NCI-H345 treated with DMSO at 0.1 percent for 48 hours (cell line): ENCODE data around the gene PHKA1.
"Not testable (repeated sequence)": the region's sequence is repeated elsewhere in the genome, so short reads cannot be mapped to it uniquely, and the experiment has no call there.

Source experiments
- DNase-seq: peaks from one replicate; lab custom pipeline; 2025; ENCODE audit not compliant: unreplicated experiment; lab: John Stamatoyannopoulos, UW

Gene PHKA1

DNA sequence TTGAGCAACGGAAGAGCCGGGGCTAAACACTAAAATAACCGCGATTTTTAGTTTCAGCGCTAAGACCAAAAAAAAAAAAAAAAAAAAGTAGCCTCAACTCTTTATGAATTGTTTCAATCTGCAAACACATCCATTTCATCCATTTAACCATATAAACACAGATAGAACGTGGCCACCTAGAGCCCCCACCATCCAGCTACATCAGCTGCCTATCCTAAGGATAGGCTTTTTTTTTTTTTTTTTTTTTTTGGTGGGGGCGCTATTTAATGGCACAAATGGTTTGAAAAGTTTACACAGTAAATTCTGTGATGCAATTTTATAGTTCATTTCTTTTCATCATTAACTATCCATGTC lies 141.0 kb downstream of the PHKA1 start:
- DNase-seq, result no peak

DNA sequence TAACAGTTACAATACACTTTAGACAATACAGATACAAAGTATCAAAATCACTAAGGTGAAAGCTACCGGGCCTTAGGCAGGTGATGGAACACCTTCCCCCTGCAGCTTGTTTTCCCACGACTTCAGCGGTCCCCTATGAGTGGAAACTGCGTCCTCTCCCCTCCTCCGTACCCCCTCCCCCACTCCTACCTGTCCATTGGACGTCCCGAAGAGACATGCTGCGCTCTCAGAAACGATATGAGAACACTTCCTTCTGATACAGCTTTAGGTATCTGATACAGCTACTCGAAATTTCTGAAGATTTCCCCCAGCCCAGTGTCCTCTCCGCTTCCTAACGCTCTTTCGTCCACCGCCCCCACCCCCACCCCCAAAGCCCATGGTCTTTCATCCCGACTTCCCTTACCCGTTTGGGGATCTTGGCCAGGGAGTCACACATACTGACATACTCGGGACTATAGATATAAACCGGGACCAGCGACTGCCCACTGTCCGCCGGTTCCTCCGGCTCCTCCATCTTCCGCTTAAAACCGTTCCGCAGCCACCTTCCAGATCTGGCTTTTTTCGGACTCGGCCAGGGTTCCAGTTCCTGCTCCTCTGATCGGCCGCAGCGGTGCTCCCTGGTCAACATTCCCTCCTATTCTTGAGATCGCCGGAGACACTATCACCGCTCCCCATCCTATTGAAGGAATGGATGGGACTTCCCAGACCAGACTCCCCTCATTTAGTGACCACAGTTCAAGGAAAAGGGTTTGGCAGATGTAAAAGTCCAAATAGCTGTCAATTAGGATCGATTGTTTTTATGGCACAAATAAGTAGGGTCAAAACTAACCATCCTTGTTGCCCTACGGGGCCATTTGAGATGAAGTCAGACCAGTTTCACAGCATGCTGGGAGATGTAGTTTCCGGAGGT lies 141.6 kb downstream of the PHKA1 start, which contains the start of gene HDAC8:
HDAC8 (minus strand) TSS at position 596 of the 910 bp plus-strand sequence; CDS start at position 514, 82 bp downstream.
- DNase-seq, result peak; percentile 71

GRCh38 chrX:72569786-72570185 lies 144.3 kb downstream of the PHKA1 start:
- no peak for DNase-seq

- DNase-seq, result no peak
Observed at GRCh38 chrX:72568406-72569092, 145.6 kb downstream of the PHKA1 start.

DNA sequence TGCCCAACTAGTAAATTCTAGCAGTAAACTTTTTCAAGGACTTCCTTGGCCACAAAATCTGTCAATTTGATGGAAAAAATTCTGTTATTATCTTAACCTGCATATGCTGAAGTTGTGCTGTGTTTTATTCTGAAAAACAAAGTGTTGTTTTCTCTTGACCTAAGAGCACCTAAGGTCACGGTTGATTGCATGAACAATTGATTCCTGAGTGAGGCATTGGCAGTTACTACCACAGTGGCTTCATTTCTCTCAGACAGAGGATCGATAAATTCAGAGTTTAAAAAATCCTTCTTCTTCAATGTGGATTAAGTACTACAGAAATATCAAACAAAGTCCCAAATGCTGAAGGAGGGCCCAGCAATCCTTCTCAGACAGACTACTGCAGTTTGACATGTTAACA lies 147.7 kb downstream of the PHKA1 start:
- no peak for DNase-seq

DNA sequence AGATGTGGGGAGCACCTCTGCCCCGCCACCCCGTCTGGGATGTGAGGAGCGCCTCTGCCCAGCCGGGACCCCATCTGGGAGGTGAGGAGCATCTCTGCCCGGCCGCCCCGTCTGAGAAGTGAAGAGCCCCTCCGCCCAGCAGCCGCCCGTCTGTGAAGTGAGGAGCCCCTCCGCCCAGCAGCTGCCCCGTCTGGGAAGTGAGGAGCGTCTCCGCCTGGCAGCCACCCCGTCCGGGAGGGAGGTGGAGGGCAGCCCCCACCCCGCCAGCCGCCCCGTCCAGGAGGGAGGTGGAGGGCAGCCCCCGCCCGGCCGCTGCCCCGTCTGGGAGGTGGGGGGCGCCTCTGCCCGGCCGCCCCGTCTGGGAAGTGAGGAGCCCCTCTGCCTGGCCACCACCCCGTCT lies 154.5 kb downstream of the PHKA1 start:
- DNase-seq, result not testable (repeated sequence)

DNA sequence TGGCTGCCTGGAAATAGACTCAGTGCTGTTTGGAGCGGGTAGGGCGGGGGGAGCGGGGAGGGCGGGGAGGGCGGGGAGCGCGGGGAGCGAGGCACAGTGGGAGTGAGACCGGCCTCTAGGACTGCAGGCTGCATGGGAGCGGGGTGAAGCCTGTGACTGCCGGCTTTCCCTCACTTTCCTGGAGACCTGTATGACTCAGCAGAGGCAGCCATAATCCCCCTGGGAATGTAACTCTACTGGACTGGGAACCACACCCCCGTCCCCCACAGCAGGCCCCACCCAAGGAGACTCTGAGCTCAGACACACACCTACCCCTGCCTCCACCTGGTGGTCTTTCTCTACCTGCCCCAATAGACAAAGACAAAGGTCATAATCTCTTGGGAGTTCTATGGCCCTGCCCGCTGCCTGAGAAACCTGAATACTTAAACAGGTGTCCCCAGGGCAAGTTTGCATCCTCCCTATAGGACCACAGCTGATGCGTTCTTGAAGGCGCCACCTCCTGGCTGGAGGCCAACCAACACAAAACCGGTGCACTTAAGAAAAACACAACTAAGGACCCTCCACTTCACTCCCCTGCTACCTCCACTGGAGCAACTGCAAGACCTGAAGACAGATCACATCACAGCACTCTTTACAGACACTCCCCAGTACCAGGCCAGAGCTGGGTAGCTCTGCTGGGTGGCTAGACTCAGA lies 159.5 kb downstream of the PHKA1 start:
- no peak for DNase-seq

DNA sequence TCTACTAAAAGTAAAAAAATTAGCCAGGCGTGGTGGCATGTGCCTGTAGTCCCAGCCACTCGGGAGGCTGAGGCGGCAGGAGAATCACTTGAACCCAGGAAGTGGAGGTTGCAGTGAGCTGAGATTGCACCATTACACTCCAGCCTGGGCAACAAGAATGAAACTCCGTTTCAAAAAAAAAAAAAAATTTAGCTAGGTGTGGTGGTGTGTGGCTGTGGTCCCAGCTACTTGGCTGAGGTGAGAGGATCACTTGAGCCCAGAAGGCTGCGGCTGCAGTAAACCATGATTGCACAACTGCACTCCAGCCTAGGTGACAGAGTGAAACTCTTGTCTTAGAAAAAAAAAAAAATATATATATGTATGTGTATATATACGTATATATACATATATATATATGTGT lies 161.7 kb downstream of the PHKA1 start:
- DNase-seq, result not testable (repeated sequence)

DNA sequence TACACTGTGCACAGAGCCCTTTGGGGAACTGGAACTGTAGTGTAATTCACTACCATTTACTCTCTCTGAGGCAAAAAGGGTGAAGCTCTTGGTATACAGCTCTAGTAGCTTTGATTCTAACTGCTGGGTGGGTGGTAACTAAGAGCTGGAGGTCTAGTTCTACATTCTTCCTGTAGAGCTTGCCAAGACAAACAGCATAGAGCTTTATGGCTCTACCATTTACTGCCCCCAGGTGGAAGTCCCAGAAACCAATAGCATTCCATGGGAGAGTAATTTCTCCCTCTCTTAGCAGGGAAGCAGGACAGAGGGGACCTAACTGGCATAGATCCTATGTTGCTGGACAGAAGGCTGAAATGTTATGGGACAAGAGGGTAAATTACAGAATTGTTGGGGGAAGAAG lies 168.1 kb downstream of the PHKA1 start:
- no peak for DNase-seq

GRCh38 chrX:72540318-72540717 lies 173.8 kb downstream of the PHKA1 start:
- peak; percentile 0 for DNase-seq

DNA sequence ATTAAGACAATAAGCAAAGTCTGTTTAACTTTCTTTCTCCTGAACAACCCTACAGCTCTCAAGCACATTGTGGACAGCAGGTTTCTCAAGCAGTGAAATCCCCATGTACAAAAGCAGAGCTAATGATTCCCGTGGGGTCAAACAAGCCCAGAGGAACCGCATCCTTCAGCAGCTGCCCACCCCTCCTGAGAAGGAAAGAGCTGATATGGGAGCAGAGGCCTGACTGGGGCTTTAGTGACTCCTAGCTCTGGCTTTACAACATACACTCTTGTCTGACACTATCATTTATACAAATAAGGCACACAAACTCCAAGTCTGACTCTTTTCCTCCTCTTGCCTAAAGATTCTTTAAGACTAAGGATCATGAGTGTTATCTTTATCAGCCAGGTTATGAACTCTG lies 174.3 kb downstream of the PHKA1 start:
- no peak for DNase-seq

- DNase-seq, result no peak
Observed at GRCh38 chrX:72536542-72536941, 177.6 kb downstream of the PHKA1 start.

- DNase-seq, result no peak
Observed at GRCh38 chrX:72532366-72532765, 181.7 kb downstream of the PHKA1 start.
